Midbrain (tissue), 1 donor: Measurements from ENCODE around the gene BRWD1.
"Not testable (repeated sequence)": the region's sequence is repeated elsewhere in the genome, so short reads cannot be mapped to it uniquely, and the experiment has no call there.

Source experiments
- DNase-seq: peaks from one replicate; lab custom pipeline; 2025; lab: John Stamatoyannopoulos, UW

The BRWD1 gene

GRCh38 chr21:39173716-39174680 is 139.4 kb downstream of the BRWD1 start:
- no peak for DNase-seq

DNA sequence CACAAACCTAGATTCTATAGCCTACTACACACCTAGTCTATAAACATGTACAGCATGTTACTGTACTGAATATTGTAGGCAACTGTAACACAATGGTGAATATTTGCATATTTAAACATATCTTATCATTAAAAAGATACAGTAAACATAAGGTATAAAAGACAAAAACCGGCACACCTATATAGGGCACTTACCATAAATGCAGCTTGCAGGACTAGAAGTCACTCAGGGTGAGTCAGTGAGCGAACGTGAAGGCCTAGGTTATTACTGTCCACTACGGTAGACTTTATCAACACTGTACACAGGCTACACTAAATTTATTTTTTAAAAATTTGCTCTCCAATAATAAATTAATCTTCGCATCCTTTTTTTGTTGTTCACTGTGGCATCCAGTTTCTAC is 143.5 kb downstream of the BRWD1 start:
- DNase-seq: no peak

DNA sequence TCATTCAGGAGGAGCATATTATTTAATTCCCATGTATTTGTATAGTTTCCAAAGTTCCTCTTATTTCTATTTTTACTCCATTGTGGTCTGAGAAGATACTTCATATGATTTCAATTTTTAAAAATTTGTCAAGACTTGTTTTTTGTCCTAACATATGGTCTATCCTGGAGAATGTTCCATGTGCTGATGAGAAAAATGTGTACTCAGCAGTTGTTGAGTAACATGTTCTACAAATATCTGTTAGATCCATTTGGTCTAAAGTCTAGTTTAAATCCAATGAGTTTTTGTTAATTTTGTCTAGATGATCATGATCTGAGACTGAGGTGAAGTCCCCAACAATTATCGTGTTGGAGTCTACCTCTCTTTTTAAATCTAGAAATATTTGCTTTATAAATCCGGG is 144.6 kb downstream of the BRWD1 start:
- no peak for DNase-seq

DNA sequence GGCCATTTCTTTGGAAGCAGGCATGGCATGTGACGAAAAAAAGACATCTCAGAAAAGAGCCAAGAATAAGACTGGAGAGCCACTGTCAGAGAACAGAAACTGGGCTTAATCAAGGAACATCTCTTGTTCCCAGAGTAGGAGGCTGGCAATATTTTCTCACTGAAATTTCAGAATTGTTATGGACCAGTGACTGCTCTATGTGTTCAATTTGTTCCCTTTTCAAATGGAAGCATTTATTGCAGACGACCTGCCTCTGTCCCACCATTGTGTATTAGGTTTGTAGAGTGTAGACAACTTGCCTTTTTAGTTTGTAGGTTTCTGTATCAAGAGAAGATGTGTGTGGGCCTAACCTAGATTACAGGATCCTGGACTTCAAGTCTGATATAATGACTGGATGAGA is 148.9 kb downstream of the BRWD1 start:
- DNase-seq: no peak

- DNase-seq: no peak
Observed at GRCh38 chr21:39161064-39161463, 152.4 kb downstream of the BRWD1 start.

GRCh38 chr21:39159342-39160063 is 153.9 kb downstream of the BRWD1 start:
- DNase-seq: no peak

DNA sequence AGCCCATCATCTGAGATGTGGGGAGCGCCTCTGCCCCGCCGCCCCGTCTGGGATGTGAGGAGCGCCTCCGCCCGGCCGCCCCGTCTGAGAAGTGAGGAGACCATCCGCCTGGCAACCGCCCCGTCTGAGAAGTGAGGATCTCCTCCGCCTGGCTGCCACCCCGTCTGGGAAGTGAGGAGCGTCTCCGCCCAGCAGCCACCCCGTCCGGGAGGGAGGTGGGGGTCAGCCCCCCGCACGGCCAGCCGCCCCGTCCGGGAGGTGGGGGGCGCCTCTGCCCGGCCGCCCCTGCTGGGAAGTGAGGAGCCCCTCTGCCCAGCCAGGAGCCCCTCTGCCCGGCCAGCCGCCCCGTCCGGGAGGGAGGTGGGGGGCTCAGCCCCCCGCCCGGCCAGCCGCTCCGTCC is 156.2 kb downstream of the BRWD1 start:
- DNase-seq: not testable (repeated sequence)

DNA sequence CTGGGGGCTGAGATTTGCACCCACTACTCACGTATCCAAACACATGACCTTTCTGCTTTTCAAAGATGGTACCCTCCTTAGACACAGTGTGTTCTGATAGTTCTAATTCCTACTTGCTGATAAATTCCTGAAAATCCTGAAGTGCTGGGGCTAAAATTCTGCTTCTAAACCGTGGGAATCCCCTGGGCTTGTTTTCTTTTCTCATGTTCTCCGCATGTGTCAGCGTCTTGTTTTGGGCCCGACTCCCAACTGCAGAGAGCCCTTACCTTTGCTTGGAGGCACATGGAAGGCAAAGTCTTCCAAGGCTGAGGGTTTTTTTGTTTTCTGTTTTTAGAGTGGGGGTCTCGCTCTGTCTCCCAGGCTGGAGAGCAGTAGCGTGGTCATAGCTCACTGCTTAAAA is 157.4 kb downstream of the BRWD1 start:
- no peak for DNase-seq

GRCh38 chr21:39155578-39155977 is 157.9 kb downstream of the BRWD1 start:
- DNase-seq: no peak

GRCh38 chr21:39153842-39154241 is 159.6 kb downstream of the BRWD1 start:
- DNase-seq: no peak

- no peak for DNase-seq
Observed at GRCh38 chr21:39153373-39153772, 160.1 kb downstream of the BRWD1 start.

GRCh38 chr21:39152271-39152670 is 161.2 kb downstream of the BRWD1 start:
- no peak for DNase-seq

DNA sequence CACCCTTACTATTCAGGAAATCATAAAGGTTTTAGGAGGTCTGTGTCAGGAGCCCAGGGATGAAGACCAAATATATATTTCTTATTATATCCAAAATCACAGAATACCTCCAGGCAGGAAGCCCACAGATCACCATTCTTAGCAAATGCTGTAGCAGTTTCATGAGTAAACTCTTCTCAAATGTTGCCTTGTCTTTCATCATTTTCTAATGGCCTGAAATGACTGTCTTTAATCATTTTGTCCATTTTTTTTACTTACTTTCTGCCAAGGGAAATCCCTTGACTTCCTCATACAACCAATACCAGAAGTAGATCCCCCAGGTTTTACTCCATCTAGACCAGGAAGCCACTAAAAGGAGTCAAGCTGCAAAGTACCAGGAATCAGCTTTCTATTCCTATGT is 162.6 kb downstream of the BRWD1 start:
- no peak for DNase-seq

GRCh38 chr21:39150316-39150715 is 163.1 kb downstream of the BRWD1 start:
- no peak for DNase-seq

- DNase-seq: no peak
Observed at GRCh38 chr21:39149882-39150281, 163.6 kb downstream of the BRWD1 start.

DNA sequence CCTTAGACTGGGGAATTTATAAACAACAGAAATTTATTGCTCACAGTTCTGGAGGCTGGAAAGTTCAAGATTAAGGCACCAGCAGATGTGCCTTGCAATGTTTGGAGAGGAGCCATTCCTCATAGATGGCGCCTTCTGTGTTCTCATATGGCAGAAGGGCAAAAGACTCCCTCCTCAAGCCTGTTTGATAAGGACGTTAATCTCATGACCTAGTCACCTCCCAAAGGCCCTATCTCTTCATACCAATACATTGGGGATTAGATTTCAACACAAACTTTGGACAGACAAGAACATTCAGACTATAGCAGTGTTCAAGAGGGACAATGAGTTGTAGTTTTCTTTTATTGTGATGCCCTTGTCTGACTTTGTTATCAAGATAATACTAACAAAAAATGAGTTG is 164.5 kb downstream of the BRWD1 start:
- no peak for DNase-seq

GRCh38 chr21:39144191-39144590 is 169.2 kb downstream of the BRWD1 start:
- DNase-seq: no peak

- DNase-seq: no peak
Observed at GRCh38 chr21:39142972-39143371, 170.5 kb downstream of the BRWD1 start.

- no peak for DNase-seq
Observed at GRCh38 chr21:39141502-39141901, 171.9 kb downstream of the BRWD1 start.

GRCh38 chr21:39137248-39138178 is 175.9 kb downstream of the BRWD1 start:
- no peak for DNase-seq

DNA sequence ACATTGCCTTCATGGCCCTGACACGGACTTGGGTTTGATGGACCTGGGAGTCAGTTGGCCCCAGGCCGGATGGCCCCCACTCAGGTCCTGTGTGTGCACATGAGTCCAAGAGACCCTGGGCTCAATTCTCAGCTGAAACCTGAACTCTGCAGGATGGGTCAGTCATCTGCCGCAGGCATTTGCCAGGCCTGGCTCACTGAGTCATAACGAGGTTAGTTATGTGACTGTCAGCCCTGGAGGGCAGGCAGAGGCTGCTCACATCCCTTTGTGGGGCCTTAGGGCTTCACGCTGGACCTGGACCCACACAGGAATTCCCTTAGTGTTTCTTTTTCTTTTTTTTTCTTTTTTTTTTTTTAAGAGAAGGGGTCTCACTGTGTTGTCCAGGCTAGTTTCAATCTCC is 176.7 kb downstream of the BRWD1 start:
- DNase-seq: no peak

DNA sequence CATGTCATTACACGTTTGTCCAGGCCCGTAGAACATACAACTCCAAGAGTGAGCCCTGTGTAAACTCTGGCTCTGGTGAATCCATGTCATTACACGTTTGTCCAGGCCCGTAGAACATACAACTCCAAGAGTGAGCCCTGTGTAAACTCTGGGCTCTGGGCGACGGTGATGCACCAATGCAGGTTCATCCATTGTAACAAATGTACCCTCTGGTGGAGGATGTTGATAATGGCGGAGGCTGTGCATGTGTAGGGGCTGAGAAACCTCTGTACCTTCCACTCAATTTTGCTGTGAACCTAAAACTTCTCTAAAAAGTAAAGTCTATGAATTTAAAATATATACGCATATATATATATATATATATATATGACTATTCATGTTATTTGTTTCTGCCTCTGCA is 177.3 kb downstream of the BRWD1 start:
- DNase-seq: not testable (repeated sequence)
